Type B pancreatic cell (in vitro differentiated cells): ENCODE data around the gene OTOF. TPM values are rescaled to one million over a fixed set of nuclear protein-coding genes. Genes with fewer than 3 reads are reported as not detected.

Source experiments
- DNase-seq: peaks from one replicate; pipeline ENCODE4 v3.0.0; 2021; ENCODE audit warnings: mixed read lengths; ENCODE audit not compliant: unreplicated experiment; ENCODE audit errors: extremely low spot score
- H3K27ac Mint-ChIP-seq: 2 replicates; pipeline ENCODE4 v1.8.0; 2021; ENCODE audit warnings: mild to moderate bottlenecking, mixed read lengths
- H3K27me3 Mint-ChIP-seq: 2 replicates; pipeline ENCODE4 v1.8.0; 2021; ENCODE audit warnings: mixed read lengths
- H3K36me3 Mint-ChIP-seq: 2 replicates; pipeline ENCODE4 v1.8.0; 2021; ENCODE audit warnings: mixed read lengths
- H3K4me1 Mint-ChIP-seq: one replicate; pipeline ENCODE4 v1.8.0; 2021; ENCODE audit warnings: mixed read lengths; ENCODE audit not compliant: unreplicated experiment
- H3K4me3 Mint-ChIP-seq: 2 replicates; pipeline ENCODE4 v1.8.0; 2021; ENCODE audit warnings: mild to moderate bottlenecking, mixed read lengths
- H3K9me3 Mint-ChIP-seq: 2 replicates; pipeline ENCODE4 v1.8.0; 2021; ENCODE audit warnings: mixed read lengths
- CTCF ChIP-seq: fragments of 200-600 bp; sonication (generic); conservative IDR thresholded peaks from 2 replicates; pipeline ENCODE4 v1.5.0; 2021; ENCODE audit warnings: antibody characterized with exemption, mild to moderate bottlenecking
- total RNA-seq: library from RNA; stranded (reverse); gene quantifications from 2 replicates; pipeline ENCODE4 v1.2.1, GENCODE V29; 2021; ENCODE audit warnings: low replicate concordance

Gene OTOF
- total RNA-seq, 1 donor from 2014 or later: 0.05 TPM

- TF ChIP-seq CTCF: no peak
- Mint-ChIP-seq H3K36me3 (no peaks in the 10 kb centered on the region), H3K4me3 (no peak overlapping the region), H3K27ac (no peak overlapping the region), H3K9me3 (peaks cover 4% of the 10 kb centered on the region), H3K27me3 (no peaks in the 10 kb centered on the region), H3K4me1 (peaks cover 3% of the 10 kb centered on the region)
- DNase-seq: no peak
Measured at GRCh38 chr2:26466662-26467310, 11.1 kb downstream of the OTOF start.

GRCh38 chr2:26465981-26466471 lies 11.9 kb downstream of the OTOF start:
- no peak for TF ChIP-seq CTCF
- peaks cover 4% of the 10 kb centered on the region for H3K9me3 Mint-ChIP-seq

GRCh38 chr2:26465266-26465925 lies 12.5 kb downstream of the OTOF start:
- H3K9me3 Mint-ChIP-seq: peaks cover 4% of the 10 kb centered on the region
- TF ChIP-seq CTCF: no peak
- H3K4me3 Mint-ChIP-seq: no peak overlapping the region
- no peak for DNase-seq
- no peak overlapping the region for H3K27ac Mint-ChIP-seq
- peaks cover 3% of the 10 kb centered on the region for H3K4me1 Mint-ChIP-seq
- H3K27me3 Mint-ChIP-seq: no peaks in the 10 kb centered on the region
- H3K36me3 Mint-ChIP-seq: no peaks in the 10 kb centered on the region

More at GRCh38 chr2:26465981-26466471, 11.9 kb downstream of the OTOF start:
- Mint-ChIP-seq H3K36me3 (no peaks in the 10 kb centered on the region), H3K27ac (no peak overlapping the region), H3K4me3 (no peak overlapping the region), H3K4me1 (peaks cover 3% of the 10 kb centered on the region), H3K27me3 (no peaks in the 10 kb centered on the region)
- DNase-seq: no peak

GRCh38 chr2:26464390-26465265 lies 13.3 kb downstream of the OTOF start:
- TF ChIP-seq CTCF: no peak
- DNase-seq: no peak
- H3K4me3 Mint-ChIP-seq: no peak overlapping the region
- H3K27ac Mint-ChIP-seq: no peak overlapping the region
- H3K9me3 Mint-ChIP-seq: peaks cover 4% of the 10 kb centered on the region
- peaks cover 3% of the 10 kb centered on the region for H3K4me1 Mint-ChIP-seq
- H3K36me3 Mint-ChIP-seq: no peaks in the 10 kb centered on the region
- H3K27me3 Mint-ChIP-seq: no peaks in the 10 kb centered on the region

GRCh38 chr2:26463244-26464192 lies 14.4 kb downstream of the OTOF start:
- no peak overlapping the region for H3K4me3 Mint-ChIP-seq
- H3K9me3 Mint-ChIP-seq: no peaks in the 10 kb centered on the region
- H3K27me3 Mint-ChIP-seq: no peaks in the 10 kb centered on the region
- peaks cover 3% of the 10 kb centered on the region for H3K4me1 Mint-ChIP-seq
- DNase-seq: no peak
- H3K36me3 Mint-ChIP-seq: no peaks in the 10 kb centered on the region
- no peak for TF ChIP-seq CTCF
- H3K27ac Mint-ChIP-seq: no peak overlapping the region
